SK-N-SH (cell line): Measurements from ENCODE around the gene ZNF106. TPM values are rescaled to one million over a fixed set of nuclear protein-coding genes. Genes with fewer than 3 reads are reported as not detected.

Experiments used
- CTCF ChIA-PET: fragments of 300-600, 350-600 bp; formaldehyde crosslinking; extraction: SDS; loops from one replicate; lab custom pipeline; 2021; lab: Yijun Ruan, JAX
- POLR2A ChIA-PET: fragments of 350-600 bp; sonication (Branson Sonifier 250); formaldehyde crosslinking; extraction: SDS; loops from one replicate; lab custom pipeline; 2020; ENCODE audit warnings: antibody characterized with exemption, inconsistent platforms; lab: Yijun Ruan, JAX
- DNase-seq: peaks from one replicate; pipeline ENCODE4 v3.0.0; 2012
- H2AFZ ChIP-seq: fragments of 200-600 bp; sonication (generic); 2 replicates; pipeline ENCODE4 v1.8.1; 2016; ENCODE audit warnings: antibody characterized with exemption, mild to moderate bottlenecking, low read depth
- H3F3A ChIP-seq: fragments of 200-600 bp; sonication (generic); replicated peaks from 2 replicates; pipeline ENCODE3; 2016; ENCODE audit warnings: antibody characterized with exemption, mild to moderate bottlenecking; ENCODE audit not compliant: insufficient read depth
- H3K27ac ChIP-seq, 2 experiments: fragments of 200-500 bp in 1 of 2; fragments of 200-600 bp in 1 of 2; sonication (Bioruptor generic) in 1 of 2; sonication (generic), shearing (Covaris generic) in 1 of 2; 2 replicates each; pipeline versions ENCODE4 v1.5.1 to v1.6.1; 2014 to 2016; ENCODE audit warnings: low read depth in 2 of 2, inconsistent platforms in 1 of 2, low read length in 1 of 2, mild to moderate bottlenecking in 1 of 2, mixed read lengths in 1 of 2
- H3K27me3 ChIP-seq: fragments of 200-600 bp; sonication (generic), shearing (Covaris generic); 2 replicates; pipeline ENCODE4 v1.6.1; 2016; ENCODE audit warnings: mixed run types; ENCODE audit not compliant: insufficient read depth
- H3K36me3 ChIP-seq, 2 experiments: fragments of 200-500 bp in 1 of 2; fragments of 200-600 bp in 1 of 2; sonication (Bioruptor generic) in 1 of 2; sonication (generic) in 1 of 2; replicated peaks in 1 of 2; 2 replicates each; pipeline versions ENCODE3 to v1.5.1; 2014 to 2016; ENCODE audit warnings: low read length in 1 of 2, mild to moderate bottlenecking in 1 of 2; ENCODE audit not compliant: insufficient read depth in 2 of 2, control insufficient read depth in 1 of 2
- H3K4me1 ChIP-seq, 2 experiments: fragments of 200-500 bp in 1 of 2; fragments of 200-600 bp in 1 of 2; sonication (Bioruptor generic) in 1 of 2; sonication (generic), shearing (Covaris generic) in 1 of 2; 2 replicates each; pipeline versions ENCODE4 v1.5.1 to v1.6.1; 2014 to 2016; ENCODE audit warnings: low read depth in 1 of 2, low read length in 1 of 2, mixed run types in 1 of 2; ENCODE audit not compliant: insufficient read depth in 2 of 2, control insufficient read depth in 1 of 2
- H3K4me2 ChIP-seq: fragments of 200-600 bp; sonication (generic), shearing (Covaris generic); 2 replicates; pipeline ENCODE4 v1.6.1; 2017; ENCODE audit warnings: mixed run types
- H3K4me3 ChIP-seq, 2 experiments: fragments of 200-500 bp in 1 of 2; fragments of 200-600 bp in 1 of 2; sonication (Bioruptor generic) in 1 of 2; sonication (generic), shearing (Covaris generic) in 1 of 2; 2 replicates each; pipeline versions ENCODE4 v1.5.1 to v1.8.1; 2014 to 2016; ENCODE audit warnings: low read depth in 2 of 2, inconsistent platforms in 1 of 2, low read length in 1 of 2, mild to moderate bottlenecking in 1 of 2, mixed read lengths in 1 of 2, moderate library complexity in 1 of 2
- H3K79me2 ChIP-seq: fragments of 200-600 bp; sonication (generic); 2 replicates; pipeline ENCODE4 v1.8.1; 2017; ENCODE audit warnings: mild to moderate bottlenecking; ENCODE audit not compliant: insufficient read depth
- H3K9ac ChIP-seq: fragments of 200-600 bp; sonication (generic); 2 replicates; pipeline ENCODE4 v1.6.1; 2017; ENCODE audit warnings: mixed run types
- H3K9me2 ChIP-seq: fragments of 200-600 bp; sonication (generic); 2 replicates; pipeline ENCODE4 v1.6.1; 2017; ENCODE audit warnings: mixed run types
- H3K9me3 ChIP-seq: fragments of 200-600 bp; sonication (generic); 2 replicates; pipeline ENCODE4 v1.6.1; 2017; ENCODE audit warnings: mixed run types, mild to moderate bottlenecking, moderate library complexity
- H4K20me1 ChIP-seq: fragments of 200-600 bp; sonication (generic); 2 replicates; pipeline ENCODE4 v1.6.1; 2017; ENCODE audit warnings: mild to moderate bottlenecking, mixed run types; ENCODE audit not compliant: insufficient read depth
- CHD2 ChIP-seq: fragments of 150-350 bp; IDR thresholded peaks from 2 replicates; pipeline ENCODE4 v1.6.1; 2018; ENCODE audit warnings: low read length; ENCODE audit not compliant: partially characterized antibody
- ELF1 ChIP-seq: IDR thresholded peaks from 2 replicates; pipeline ENCODE4 v1.4.0; 2012
- EP300 ChIP-seq, 2 experiments: IDR thresholded peaks; 2 replicates each; pipeline versions ENCODE4 v1.4.0 to v1.6.1; 2012; ENCODE audit warnings: borderline replicate concordance in 1 of 2, low read depth in 1 of 2, low read length in 1 of 2
- FOSL2 ChIP-seq: IDR thresholded peaks from 2 replicates; pipeline ENCODE4 v1.4.0; 2012; ENCODE audit warnings: low read depth, mild to moderate bottlenecking, moderate library complexity, borderline replicate concordance
- FOXJ3 ChIP-seq: sonication (generic); formaldehyde crosslinking; IDR thresholded peaks from 2 replicates; pipeline ENCODE4 v1.5.1; 2020; ENCODE audit warnings: mild to moderate bottlenecking, missing genetic modification reagents
- GABPA ChIP-seq: IDR thresholded peaks from 2 replicates; pipeline ENCODE4 v1.4.0; 2012; ENCODE audit warnings: low read depth, mild to moderate bottlenecking
- MXI1 ChIP-seq: IDR thresholded peaks from 2 replicates; pipeline ENCODE4 v1.6.1; 2012; ENCODE audit warnings: mild to moderate bottlenecking, low read depth, low read length, improper control_type of control experiment
- NFIC ChIP-seq: IDR thresholded peaks from 2 replicates; pipeline ENCODE4 v1.4.0; 2012; ENCODE audit warnings: borderline replicate concordance
- NRF1 ChIP-seq: IDR thresholded peaks from 2 replicates; pipeline ENCODE4 v1.6.1; 2012; ENCODE audit warnings: low read depth, mild to moderate bottlenecking, low read length
- RAD21 ChIP-seq: IDR thresholded peaks from 2 replicates; pipeline ENCODE4 v1.6.1; 2012; ENCODE audit warnings: mild to moderate bottlenecking, low read length
- RCOR1 ChIP-seq: fragments of 150-350 bp; IDR thresholded peaks from 2 replicates; pipeline ENCODE4 v1.6.1; 2017; ENCODE audit warnings: antibody characterized with exemption, low read length
- RFX5 ChIP-seq: IDR thresholded peaks from 2 replicates; pipeline ENCODE4 v1.6.1; 2012; ENCODE audit warnings: mild to moderate bottlenecking, improper control_type of control experiment, low read length
- RXRA ChIP-seq: IDR thresholded peaks from 2 replicates; pipeline ENCODE4 v1.4.0; 2012; ENCODE audit warnings: low read depth, mild to moderate bottlenecking, borderline replicate concordance
- TCF12 ChIP-seq: IDR thresholded peaks from 2 replicates; pipeline ENCODE4 v1.4.0; 2012
- TEAD4 ChIP-seq: IDR thresholded peaks from 2 replicates; pipeline ENCODE4 v1.4.0; 2012; ENCODE audit warnings: mild to moderate bottlenecking, borderline replicate concordance; ENCODE audit not compliant: insufficient read depth
- WGBS: methylation state at CpG from one replicate; pipeline ENCODE4 v1.1.6; 2017; ENCODE audit warnings: low lambda C conversion rate; 5-methylcytosine and 5-hydroxymethylcytosine counted together
- polyA plus RNA-seq, 3 experiments: library from polyadenylated mRNA; depleted of rRNA; stranded (reverse); fragments of >200 nt; gene quantifications; 2 replicates each; pipeline ENCODE4 v1.2.3, GENCODE V29; 2012
- TF ChIP-seq, protein P1 (sequence below): fragments of 200-600 bp; sonication (generic); IDR thresholded peaks from 2 replicates; pipeline ENCODE4 v1.6.1; 2017; ENCODE audit warnings: antibody characterized with exemption, mild to moderate bottlenecking, moderate library complexity
- TF ChIP-seq, protein P2 (sequence below): IDR thresholded peaks from 2 replicates; pipeline ENCODE4 v1.6.1; 2012; ENCODE audit warnings: mild to moderate bottlenecking, low read depth, low read length, moderate library complexity

Gene ZNF106
- polyA plus RNA-seq, 1 of the 3 experiments (the other 2 are of a cell fraction): 8.9 TPM

DNA sequence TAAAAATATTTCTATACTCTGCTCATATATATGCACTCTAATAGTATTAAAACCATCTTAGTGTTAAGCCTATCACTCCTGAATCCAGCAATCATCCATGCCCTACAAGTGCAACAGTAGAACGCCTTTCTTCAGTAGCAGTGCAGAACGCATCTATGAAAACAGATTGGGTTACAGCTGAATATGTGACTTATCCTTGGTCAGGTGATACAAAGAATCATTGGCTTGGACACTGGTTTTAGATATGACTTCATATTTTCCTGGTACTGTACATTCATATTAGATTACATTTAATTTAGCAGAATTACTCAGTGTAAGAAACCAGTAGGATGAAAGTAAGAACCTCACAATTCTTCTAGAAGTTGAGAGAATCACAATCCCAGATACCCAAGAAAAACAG, 43.3 kb downstream of the ZNF106 start:
- H3K79me2 ChIP-seq: no peaks in the 10 kb centered on the region
- no peak overlapping the region for H3K4me3 ChIP-seq
- WGBS: 89% methylated on average over 2 of the region's 2 CpGs
- CTCF ChIA-PET: no interaction called here
- H3K9me2 ChIP-seq: no peaks in the 10 kb centered on the region
- H3K27ac ChIP-seq: no peak overlapping the region
- H3K4me1 ChIP-seq: no peaks in the 10 kb centered on the region
- H4K20me1 ChIP-seq: no peaks in the 10 kb centered on the region
- no peak for DNase-seq
- H3K36me3 ChIP-seq: peaks cover 56 to 74% of the 10 kb centered on the region in 2 experiments
- POLR2A ChIA-PET: no interaction called here
- TF ChIP-seq RAD21 (no peak), ELF1 (no peak), EP300 (IDR thresholded peaks at IDR 0.05; ENCODE audit: borderline replicate concordance in 1 of 2, low read depth in 1 of 2, low read length in 1 of 2) (no peak), FOSL2 (no peak), TEAD4 (no peak), TCF12 (no peak), RFX5 (no peak), RXRA (no peak), MXI1 (no peak)
- TF ChIP-seq, protein P1, sequence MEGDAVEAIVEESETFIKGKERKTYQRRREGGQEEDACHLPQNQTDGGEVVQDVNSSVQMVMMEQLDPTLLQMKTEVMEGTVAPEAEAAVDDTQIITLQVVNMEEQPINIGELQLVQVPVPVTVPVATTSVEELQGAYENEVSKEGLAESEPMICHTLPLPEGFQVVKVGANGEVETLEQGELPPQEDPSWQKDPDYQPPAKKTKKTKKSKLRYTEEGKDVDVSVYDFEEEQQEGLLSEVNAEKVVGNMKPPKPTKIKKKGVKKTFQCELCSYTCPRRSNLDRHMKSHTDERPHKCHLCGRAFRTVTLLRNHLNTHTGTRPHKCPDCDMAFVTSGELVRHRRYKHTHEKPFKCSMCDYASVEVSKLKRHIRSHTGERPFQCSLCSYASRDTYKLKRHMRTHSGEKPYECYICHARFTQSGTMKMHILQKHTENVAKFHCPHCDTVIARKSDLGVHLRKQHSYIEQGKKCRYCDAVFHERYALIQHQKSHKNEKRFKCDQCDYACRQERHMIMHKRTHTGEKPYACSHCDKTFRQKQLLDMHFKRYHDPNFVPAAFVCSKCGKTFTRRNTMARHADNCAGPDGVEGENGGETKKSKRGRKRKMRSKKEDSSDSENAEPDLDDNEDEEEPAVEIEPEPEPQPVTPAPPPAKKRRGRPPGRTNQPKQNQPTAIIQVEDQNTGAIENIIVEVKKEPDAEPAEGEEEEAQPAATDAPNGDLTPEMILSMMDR: no peak
- TF ChIP-seq, protein P2, sequence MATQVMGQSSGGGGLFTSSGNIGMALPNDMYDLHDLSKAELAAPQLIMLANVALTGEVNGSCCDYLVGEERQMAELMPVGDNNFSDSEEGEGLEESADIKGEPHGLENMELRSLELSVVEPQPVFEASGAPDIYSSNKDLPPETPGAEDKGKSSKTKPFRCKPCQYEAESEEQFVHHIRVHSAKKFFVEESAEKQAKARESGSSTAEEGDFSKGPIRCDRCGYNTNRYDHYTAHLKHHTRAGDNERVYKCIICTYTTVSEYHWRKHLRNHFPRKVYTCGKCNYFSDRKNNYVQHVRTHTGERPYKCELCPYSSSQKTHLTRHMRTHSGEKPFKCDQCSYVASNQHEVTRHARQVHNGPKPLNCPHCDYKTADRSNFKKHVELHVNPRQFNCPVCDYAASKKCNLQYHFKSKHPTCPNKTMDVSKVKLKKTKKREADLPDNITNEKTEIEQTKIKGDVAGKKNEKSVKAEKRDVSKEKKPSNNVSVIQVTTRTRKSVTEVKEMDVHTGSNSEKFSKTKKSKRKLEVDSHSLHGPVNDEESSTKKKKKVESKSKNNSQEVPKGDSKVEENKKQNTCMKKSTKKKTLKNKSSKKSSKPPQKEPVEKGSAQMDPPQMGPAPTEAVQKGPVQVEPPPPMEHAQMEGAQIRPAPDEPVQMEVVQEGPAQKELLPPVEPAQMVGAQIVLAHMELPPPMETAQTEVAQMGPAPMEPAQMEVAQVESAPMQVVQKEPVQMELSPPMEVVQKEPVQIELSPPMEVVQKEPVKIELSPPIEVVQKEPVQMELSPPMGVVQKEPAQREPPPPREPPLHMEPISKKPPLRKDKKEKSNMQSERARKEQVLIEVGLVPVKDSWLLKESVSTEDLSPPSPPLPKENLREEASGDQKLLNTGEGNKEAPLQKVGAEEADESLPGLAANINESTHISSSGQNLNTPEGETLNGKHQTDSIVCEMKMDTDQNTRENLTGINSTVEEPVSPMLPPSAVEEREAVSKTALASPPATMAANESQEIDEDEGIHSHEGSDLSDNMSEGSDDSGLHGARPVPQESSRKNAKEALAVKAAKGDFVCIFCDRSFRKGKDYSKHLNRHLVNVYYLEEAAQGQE: no peak
- TF ChIP-seq, all 33 proteins: peak for 0
- H3K27me3 ChIP-seq: no peaks in the 10 kb centered on the region
- H3K9ac ChIP-seq: no peak overlapping the region
- H2AFZ ChIP-seq: no peak overlapping the region
- H3K9me3 ChIP-seq: no peaks in the 10 kb centered on the region
- H3F3A ChIP-seq: no peaks in the 10 kb centered on the region
- no peak overlapping the region for H3K4me2 ChIP-seq

DNA sequence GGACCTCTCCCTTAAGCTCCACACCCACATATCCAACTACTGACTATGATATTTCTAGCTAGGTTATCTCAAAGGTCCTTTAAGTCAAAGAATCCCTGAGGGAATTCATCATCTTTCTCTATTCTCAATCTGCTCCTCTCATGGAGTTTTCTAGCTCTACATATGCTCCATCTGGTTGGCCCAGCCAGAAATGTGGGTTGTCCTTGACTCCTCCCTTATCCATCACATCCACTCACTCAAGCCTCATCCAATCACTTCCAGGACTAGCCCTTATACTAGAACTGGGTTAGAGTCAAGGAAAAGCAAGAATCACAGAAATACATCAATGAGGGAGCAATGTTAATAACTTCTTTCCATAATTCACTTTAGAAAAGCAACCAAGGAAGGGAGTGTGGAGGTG, 45.4 kb downstream of the ZNF106 start:
- no peaks in the 10 kb centered on the region for H3K9me3 ChIP-seq
- H3K79me2 ChIP-seq: peaks cover 4% of the 10 kb centered on the region; the same call in 1 of the 2 replicates
- no peaks in the 10 kb centered on the region for H4K20me1 ChIP-seq
- no peak overlapping the region for H3K4me3 ChIP-seq
- no peaks in the 10 kb centered on the region for H3F3A ChIP-seq
- TF ChIP-seq CHD2: no peak
- TF ChIP-seq, protein P2: no peak
- TF ChIP-seq EP300 (IDR thresholded peaks at IDR 0.05; ENCODE audit: borderline replicate concordance in 1 of 2, low read depth in 1 of 2, low read length in 1 of 2): no peak
- TF ChIP-seq NFIC: no peak
- TF ChIP-seq RAD21: no peak
- TF ChIP-seq GABPA: no peak
- no peak for TF ChIP-seq FOXJ3
- no peak for TF ChIP-seq NRF1
- TF ChIP-seq RCOR1: no peak
- H2AFZ ChIP-seq: no peak overlapping the region
- no peaks in the 10 kb centered on the region for H3K9me2 ChIP-seq
- H3K9ac ChIP-seq: no peak overlapping the region
- ChIA-PET POLR2A (no interaction called here), CTCF (no interaction called here)
- H3K27me3 ChIP-seq: no peaks in the 10 kb centered on the region
- no peak overlapping the region for H3K4me2 ChIP-seq
- peaks cover 57 to 71% of the 10 kb centered on the region in 2 experiments for H3K36me3 ChIP-seq
- no peak overlapping the region for H3K27ac ChIP-seq
- no peaks in the 10 kb centered on the region for H3K4me1 ChIP-seq
- DNase-seq: no peak
